CD14-positive monocyte (primary cell): Measurements from ENCODE around the gene NRP2. TPM values are rescaled to one million over a fixed set of nuclear protein-coding genes. Genes with fewer than 3 reads are reported as not detected.
A peak's percentile ranks its signal among the peaks of the same experiment; 100 is the strongest.

Experiments
- DNase-seq, 3 donors: peaks; one replicate each; pipeline ENCODE4 v3.0.0-alpha.2; 2011 to 2022
- H2AFZ ChIP-seq: 2 replicates; pipeline ENCODE4 v1.6.0; 2012; ENCODE audit warnings: mild to moderate bottlenecking, low read depth, low read length, inconsistent platforms; ENCODE audit not compliant: insufficient read depth, poor library complexity, severe bottlenecking
- H3K27ac ChIP-seq, 2 donors: 1 replicate in 1 of 2; 2 replicates in 1 of 2; pipeline ENCODE4 v1.5.1; 2012 to 2013; ENCODE audit warnings: low read length in 2 of 2, control low read depth in 1 of 2, inconsistent platforms in 1 of 2, low read depth in 1 of 2, mild to moderate bottlenecking in 1 of 2
- H3K27me3 ChIP-seq, 2 donors: one replicate each; pipeline versions ENCODE4 v1.6.0 to v1.6.1; 2011 to 2013; ENCODE audit warnings: low read length in 2 of 2; ENCODE audit not compliant: control insufficient read depth in 2 of 2, insufficient read depth in 2 of 2
- H3K36me3 ChIP-seq, 2 donors: replicated peaks in 1 of 2; 1 replicate in 1 of 2; 2 replicates in 1 of 2; pipeline versions ENCODE4 v1.5.1 to v1.6.1; 2012 to 2013; ENCODE audit warnings: low read length in 2 of 2, control low read depth in 1 of 2, inconsistent platforms in 1 of 2, mild to moderate bottlenecking in 1 of 2; ENCODE audit not compliant: insufficient read depth in 2 of 2, control insufficient read depth in 1 of 2
- H3K4me1 ChIP-seq, 2 donors: 1 replicate in 1 of 2; 2 replicates in 1 of 2; pipeline versions ENCODE4 v1.5.1 to v1.6.1; 2012 to 2013; ENCODE audit warnings: low read length in 2 of 2, control low read depth in 1 of 2, inconsistent platforms in 1 of 2, mild to moderate bottlenecking in 1 of 2, moderate library complexity in 1 of 2; ENCODE audit not compliant: insufficient read depth in 2 of 2, control insufficient read depth in 1 of 2
- H3K4me2 ChIP-seq: replicated peaks from 2 replicates; pipeline ENCODE3; 2012; ENCODE audit warnings: low read length, moderate library complexity, mild to moderate bottlenecking; ENCODE audit not compliant: poor library complexity, severe bottlenecking; ENCODE audit errors: extremely low read depth
- H3K4me3 ChIP-seq, 3 experiments: fragments of 200-600 bp in 1 of 3; sonication (generic) in 1 of 3; replicated peaks in 1 of 3; 1 replicate in 2 of 3; 2 replicates in 1 of 3; pipeline ENCODE4 v1.5.1; 2011 to 2013; ENCODE audit warnings: low read length in 3 of 3, mild to moderate bottlenecking in 3 of 3, control low read depth in 2 of 3, low read depth in 2 of 3, inconsistent platforms in 1 of 3, moderate library complexity in 1 of 3
- H3K79me2 ChIP-seq: 2 replicates; pipeline ENCODE4 v1.6.0; 2012; ENCODE audit warnings: mild to moderate bottlenecking, control low read depth, inconsistent platforms, low read length, moderate library complexity; ENCODE audit not compliant: insufficient read depth
- H3K9ac ChIP-seq: 2 replicates; pipeline ENCODE4 v1.6.0; 2017; ENCODE audit warnings: low read length, mild to moderate bottlenecking; ENCODE audit not compliant: insufficient read depth, poor library complexity, severe bottlenecking
- H3K9me3 ChIP-seq, 2 donors: replicated peaks in 1 of 2; 1 replicate in 1 of 2; 2 replicates in 1 of 2; pipeline versions ENCODE4 v1.5.1 to v1.6.1; 2012 to 2013; ENCODE audit warnings: low read length in 2 of 2, control low read depth in 1 of 2; ENCODE audit not compliant: control insufficient read depth in 1 of 2, insufficient read depth in 1 of 2
- H4K20me1 ChIP-seq: 2 replicates; pipeline ENCODE4 v1.6.0; 2012; ENCODE audit warnings: mild to moderate bottlenecking, low read length, control low read depth, moderate library complexity; ENCODE audit not compliant: insufficient read depth
- H3K27ac Mint-ChIP-seq, 7 donors: one replicate each; pipeline ENCODE4 v1.8.0; 2020; ENCODE audit warnings: mild to moderate bottlenecking in 7 of 7, mixed read lengths in 7 of 7, moderate library complexity in 6 of 7, inconsistent platforms in 2 of 7
- H3K27me3 Mint-ChIP-seq, 3 donors: one replicate each; pipeline ENCODE4 v1.8.0; 2021 to 2022; ENCODE audit warnings: low read depth in 3 of 3, mild to moderate bottlenecking in 3 of 3, mixed read lengths in 3 of 3, moderate library complexity in 3 of 3, inconsistent platforms in 1 of 3
- H3K36me3 Mint-ChIP-seq, 2 donors: one replicate each; pipeline ENCODE4 v1.8.0; 2020; ENCODE audit warnings: mixed read lengths in 2 of 2, inconsistent platforms in 1 of 2, mild to moderate bottlenecking in 1 of 2
- H3K4me1 Mint-ChIP-seq: one replicate; pipeline ENCODE4 v1.8.0; 2020; ENCODE audit warnings: mild to moderate bottlenecking, mixed read lengths
- H3K4me3 Mint-ChIP-seq, 2 donors: one replicate each; pipeline ENCODE4 v1.8.0; 2020; ENCODE audit warnings: mild to moderate bottlenecking in 2 of 2, mixed read lengths in 2 of 2, moderate library complexity in 1 of 2
- H3K9me3 Mint-ChIP-seq, 7 donors: one replicate each; pipeline ENCODE4 v1.8.0; 2020 to 2022; ENCODE audit warnings: mixed read lengths in 7 of 7, mild to moderate bottlenecking in 6 of 7, moderate library complexity in 6 of 7, inconsistent platforms in 2 of 7
- WGBS: methylation state at CpG from one replicate; pipeline ENCODE4 v1.1.5; 2013; ENCODE audit warnings: missing lambda C conversion rate; ENCODE audit not compliant: insufficient coverage; 5-methylcytosine and 5-hydroxymethylcytosine counted together
- intact Hi-C, 2 donors: fragments of 100-400 bp; cut with micrococcal nuclease; formaldehyde crosslinking; loops; one replicate each; pipeline versions ENCODE4 v1.15.0 to v1.15.1; 2023
- polyA plus RNA-seq, 3 donors: library from polyadenylated mRNA; depleted of rRNA in 1 of 3; unstranded in 2 of 3; stranded (reverse) in 1 of 3; fragments of 300-500 nt in 2 of 3; fragments of >200 nt in 1 of 3; fragmentation: Illumina TruSeq in 2 of 3; gene quantifications; 1 replicate in 2 of 3; 2 replicates in 1 of 3; pipeline ENCODE4 v1.2.3, GENCODE V29; 2012 to 2021
- TF ChIP-seq, protein P1 (sequence below): fragments of 200-600 bp; IDR thresholded peaks from one replicate; pipeline ENCODE4 v1.8.0; 2022; ENCODE audit warnings: antibody characterized with exemption, mild to moderate bottlenecking

Gene NRP2
- polyA plus RNA-seq, 3 donors = 0.97 to 3.3 (median 1.6) TPM

DNA sequence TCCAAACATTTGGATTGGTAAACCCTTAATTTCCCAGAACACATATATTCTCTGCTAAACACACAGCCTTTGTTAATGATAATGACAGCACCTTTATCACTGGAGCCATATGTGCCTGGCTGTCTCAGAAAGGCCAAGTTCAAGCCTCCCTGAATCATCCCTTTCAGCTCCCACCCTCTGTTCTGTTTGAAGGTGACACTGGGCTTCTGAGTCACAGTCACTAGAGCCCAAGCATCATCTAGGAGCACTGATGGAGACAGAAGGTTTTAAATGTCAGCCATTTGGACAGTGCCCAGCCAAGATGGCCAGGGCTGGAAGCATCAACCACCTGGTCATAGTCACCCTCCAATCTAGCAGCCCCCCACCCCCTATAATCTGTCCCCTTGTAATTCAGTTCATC, 80.6 kb downstream of the NRP2 start:
- Mint-ChIP-seq H3K36me3 (no peaks in the 10 kb centered on the region), H3K9me3 (no peaks in the 10 kb centered on the region), H3K27me3 (peaks cover 23 to 34% (median 25%) of the 10 kb centered on the region in 3 donors), H3K27ac (peak overlapping the region in 3 of 7 donors; percentile 0 to 46 (median 15)), H3K4me1 (peaks cover 3% of the 10 kb centered on the region), H3K4me3 (no peak overlapping the region)
- H3K4me3 ChIP-seq = no peak overlapping the region
- TF ChIP-seq, protein P1, sequence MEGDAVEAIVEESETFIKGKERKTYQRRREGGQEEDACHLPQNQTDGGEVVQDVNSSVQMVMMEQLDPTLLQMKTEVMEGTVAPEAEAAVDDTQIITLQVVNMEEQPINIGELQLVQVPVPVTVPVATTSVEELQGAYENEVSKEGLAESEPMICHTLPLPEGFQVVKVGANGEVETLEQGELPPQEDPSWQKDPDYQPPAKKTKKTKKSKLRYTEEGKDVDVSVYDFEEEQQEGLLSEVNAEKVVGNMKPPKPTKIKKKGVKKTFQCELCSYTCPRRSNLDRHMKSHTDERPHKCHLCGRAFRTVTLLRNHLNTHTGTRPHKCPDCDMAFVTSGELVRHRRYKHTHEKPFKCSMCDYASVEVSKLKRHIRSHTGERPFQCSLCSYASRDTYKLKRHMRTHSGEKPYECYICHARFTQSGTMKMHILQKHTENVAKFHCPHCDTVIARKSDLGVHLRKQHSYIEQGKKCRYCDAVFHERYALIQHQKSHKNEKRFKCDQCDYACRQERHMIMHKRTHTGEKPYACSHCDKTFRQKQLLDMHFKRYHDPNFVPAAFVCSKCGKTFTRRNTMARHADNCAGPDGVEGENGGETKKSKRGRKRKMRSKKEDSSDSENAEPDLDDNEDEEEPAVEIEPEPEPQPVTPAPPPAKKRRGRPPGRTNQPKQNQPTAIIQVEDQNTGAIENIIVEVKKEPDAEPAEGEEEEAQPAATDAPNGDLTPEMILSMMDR = no peak
- intact Hi-C loops = loop anchor here in 1 of 2 donors (5.0 kb wide), 1 partner anchor 164 kb away; no protein-coding TSS in a partner anchor
- H3K79me2 ChIP-seq = no peaks in the 10 kb centered on the region
- no peaks in the 10 kb centered on the region for H4K20me1 ChIP-seq
- H3K4me2 ChIP-seq = no peak overlapping the region
- peak in 1 of 3 donors; percentile 26 for DNase-seq
- no peak overlapping the region for H2AFZ ChIP-seq
- no peak overlapping the region for H3K27ac ChIP-seq
- H3K36me3 ChIP-seq = no peaks in the 10 kb centered on the region
- H3K9ac ChIP-seq = no peak overlapping the region
- peaks cover 0 to 24% of the 10 kb centered on the region in 2 donors for H3K27me3 ChIP-seq
- H3K9me3 ChIP-seq = no peaks in the 10 kb centered on the region
- H3K4me1 ChIP-seq = peaks cover 0 to 6% of the 10 kb centered on the region in 2 donors

DNA sequence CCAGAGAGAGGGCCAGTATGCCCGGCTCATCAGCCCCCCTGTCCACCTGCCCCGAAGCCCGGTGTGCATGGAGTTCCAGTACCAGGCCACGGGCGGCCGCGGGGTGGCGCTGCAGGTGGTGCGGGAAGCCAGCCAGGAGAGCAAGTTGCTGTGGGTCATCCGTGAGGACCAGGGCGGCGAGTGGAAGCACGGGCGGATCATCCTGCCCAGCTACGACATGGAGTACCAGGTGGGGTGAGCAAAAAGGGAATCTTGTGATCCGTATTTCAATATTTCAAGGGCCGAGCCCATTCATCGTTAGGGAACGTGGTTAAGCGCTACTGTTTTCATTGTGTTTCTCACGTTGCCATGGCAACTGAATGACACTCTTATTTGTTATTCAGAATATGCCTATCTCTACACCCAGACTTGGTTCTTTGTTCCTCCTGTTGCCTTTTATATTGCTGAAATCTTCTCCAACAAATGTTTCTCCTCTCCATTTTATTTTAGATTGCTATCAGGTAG, 81.5 kb downstream of the NRP2 start:
- H3K4me2 ChIP-seq = no peak overlapping the region
- H3K9ac ChIP-seq = no peak overlapping the region
- TF ChIP-seq, protein P1 = peak; percentile 54
- 58% methylated on average over 18 of the region's 21 CpGs for WGBS
- H3K9me3 ChIP-seq = no peaks in the 10 kb centered on the region
- H3K27ac Mint-ChIP-seq = peak overlapping the region in 6 of 7 donors; percentile 6 to 81 (median 74)
- peaks cover 3% of the 10 kb centered on the region for H3K4me1 Mint-ChIP-seq
- no peaks in the 10 kb centered on the region for H4K20me1 ChIP-seq
- no peak overlapping the region for H2AFZ ChIP-seq
- peak overlapping the region in 1 of 2 donors; percentile 31 for H3K4me3 Mint-ChIP-seq
- H3K27ac ChIP-seq = no peak overlapping the region
- peaks cover 0 to 24% of the 10 kb centered on the region in 2 donors for H3K27me3 ChIP-seq
- H3K36me3 Mint-ChIP-seq = no peaks in the 10 kb centered on the region
- peaks cover 25 to 34% (median 25%) of the 10 kb centered on the region in 3 donors for H3K27me3 Mint-ChIP-seq
- no peaks in the 10 kb centered on the region for H3K79me2 ChIP-seq
- peak; percentile 8 to 68 (median 46) for DNase-seq
- H3K9me3 Mint-ChIP-seq = no peaks in the 10 kb centered on the region
- H3K36me3 ChIP-seq = no peaks in the 10 kb centered on the region
- intact Hi-C loops = loop anchor here in 1 of 2 donors (5.0 kb wide), 1 partner anchor 164 kb away; no protein-coding TSS in a partner anchor
- no peak overlapping the region for H3K4me3 ChIP-seq
- H3K4me1 ChIP-seq = peaks cover 0 to 6% of the 10 kb centered on the region in 2 donors
